ENCODE results near the gene POLR2E. TPM values are rescaled to one million over a fixed set of nuclear protein-coding genes. Genes with fewer than 3 reads are reported as not detected.

The POLR2E gene
- total and polyA plus RNA-seq, 9 of the 15 experiments (the other 6 are each of a cell fraction or from before 2014, with no cell fraction given) = 3.4 to 413 (median 244) TPM

DNA sequence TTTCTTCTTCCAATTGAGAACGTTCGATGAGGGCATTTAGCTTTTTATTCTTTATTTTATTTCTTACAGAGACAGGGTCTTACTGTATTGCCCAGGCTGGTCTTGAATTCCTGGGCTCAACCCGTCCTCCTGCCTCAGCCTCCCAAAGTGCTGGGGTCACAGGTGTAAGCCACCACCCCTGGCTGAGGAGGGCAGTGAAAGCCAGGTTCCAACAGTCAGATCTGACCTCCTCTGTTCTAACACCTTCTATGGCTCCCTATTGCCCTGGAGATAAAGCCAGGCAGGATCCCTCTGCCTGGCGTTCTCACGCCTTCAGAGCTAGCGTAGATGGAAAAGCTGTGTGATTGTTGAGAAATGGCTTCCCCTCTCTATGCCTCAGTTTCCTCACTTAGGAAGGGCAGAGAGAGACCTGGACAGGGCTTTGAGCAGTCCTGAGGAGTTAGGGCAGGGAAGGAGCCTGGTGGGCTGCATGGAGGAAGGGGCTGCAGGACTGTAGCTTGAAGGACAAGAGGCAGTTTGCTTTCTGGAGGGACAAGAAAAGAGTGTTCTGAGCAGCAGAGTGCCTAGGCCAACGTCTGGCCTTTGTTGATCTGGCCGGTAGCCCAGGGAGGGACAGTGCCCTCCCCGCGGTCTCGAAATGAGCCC lies 22.7 kb downstream of the POLR2E start (continued):
- TF ChIP-seq, protein P1, sequence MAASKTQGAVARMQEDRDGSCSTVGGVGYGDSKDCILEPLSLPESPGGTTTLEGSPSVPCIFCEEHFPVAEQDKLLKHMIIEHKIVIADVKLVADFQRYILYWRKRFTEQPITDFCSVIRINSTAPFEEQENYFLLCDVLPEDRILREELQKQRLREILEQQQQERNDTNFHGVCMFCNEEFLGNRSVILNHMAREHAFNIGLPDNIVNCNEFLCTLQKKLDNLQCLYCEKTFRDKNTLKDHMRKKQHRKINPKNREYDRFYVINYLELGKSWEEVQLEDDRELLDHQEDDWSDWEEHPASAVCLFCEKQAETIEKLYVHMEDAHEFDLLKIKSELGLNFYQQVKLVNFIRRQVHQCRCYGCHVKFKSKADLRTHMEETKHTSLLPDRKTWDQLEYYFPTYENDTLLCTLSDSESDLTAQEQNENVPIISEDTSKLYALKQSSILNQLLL (CRISPR knock-in tag; IDR thresholded peaks at IDR 0.05; ENCODE audit: borderline replicate concordance) = no peak
- TF ChIP-seq ZNF318 (IDR thresholded peaks at IDR 0.05; ENCODE audit: borderline replicate concordance in 1 of 2, low read depth in 1 of 2) (no peak), TAF9B (IDR thresholded peaks at IDR 0.05; ENCODE audit: partially characterized antibody) (no peak), XRCC5 (IDR thresholded peaks at IDR 0.05; ENCODE audit: low read depth, low read length) (no peak), E2F3 (CRISPR knock-in tag; IDR thresholded peaks at IDR 0.05) (no peak), ZNF121 (CRISPR knock-in tag; conservative IDR thresholded peaks at IDR 0.05) (peak; percentile 99), HDAC1 (IDR thresholded peaks at IDR 0.05) (peak in 1 of 2 experiments; percentile 17; a peak in 1 of 4 replicates), CHD4 (IDR thresholded peaks at IDR 0.05; ENCODE audit: insufficient read depth, insufficient replicate concordance, low read depth, low read length, poor library complexity, severe bottlenecking) (no peak), HDAC2 (IDR thresholded peaks at IDR 0.05) (peak; percentile 76), BCOR (IDR thresholded peaks at IDR 0.05) (peak; percentile 98), HMGN3 (IDR thresholded peaks at IDR 0.05; ENCODE audit: borderline replicate concordance, extremely low read depth, insufficient read length, low read depth, low read length) (no peak), SMARCA5 (IDR thresholded peaks at IDR 0.05) (peak; percentile 86; the same call in 1 of the 2 replicates)
- TF ChIP-seq, protein P2, sequence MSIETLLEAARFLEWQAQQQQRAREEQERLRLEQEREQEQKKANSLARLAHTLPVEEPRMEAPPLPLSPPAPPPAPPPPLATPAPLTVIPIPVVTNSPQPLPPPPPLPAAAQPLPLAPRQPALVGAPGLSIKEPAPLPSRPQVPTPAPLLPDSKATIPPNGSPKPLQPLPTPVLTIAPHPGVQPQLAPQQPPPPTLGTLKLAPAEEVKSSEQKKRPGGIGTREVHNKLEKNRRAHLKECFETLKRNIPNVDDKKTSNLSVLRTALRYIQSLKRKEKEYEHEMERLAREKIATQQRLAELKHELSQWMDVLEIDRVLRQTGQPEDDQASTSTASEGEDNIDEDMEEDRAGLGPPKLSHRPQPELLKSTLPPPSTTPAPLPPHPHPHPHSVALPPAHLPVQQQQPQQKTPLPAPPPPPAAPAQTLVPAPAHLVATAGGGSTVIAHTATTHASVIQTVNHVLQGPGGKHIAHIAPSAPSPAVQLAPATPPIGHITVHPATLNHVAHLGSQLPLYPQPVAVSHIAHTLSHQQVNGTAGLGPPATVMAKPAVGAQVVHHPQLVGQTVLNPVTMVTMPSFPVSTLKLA (conservative IDR thresholded peaks at IDR 0.05) = no peak
- TF ChIP-seq, protein P3, sequence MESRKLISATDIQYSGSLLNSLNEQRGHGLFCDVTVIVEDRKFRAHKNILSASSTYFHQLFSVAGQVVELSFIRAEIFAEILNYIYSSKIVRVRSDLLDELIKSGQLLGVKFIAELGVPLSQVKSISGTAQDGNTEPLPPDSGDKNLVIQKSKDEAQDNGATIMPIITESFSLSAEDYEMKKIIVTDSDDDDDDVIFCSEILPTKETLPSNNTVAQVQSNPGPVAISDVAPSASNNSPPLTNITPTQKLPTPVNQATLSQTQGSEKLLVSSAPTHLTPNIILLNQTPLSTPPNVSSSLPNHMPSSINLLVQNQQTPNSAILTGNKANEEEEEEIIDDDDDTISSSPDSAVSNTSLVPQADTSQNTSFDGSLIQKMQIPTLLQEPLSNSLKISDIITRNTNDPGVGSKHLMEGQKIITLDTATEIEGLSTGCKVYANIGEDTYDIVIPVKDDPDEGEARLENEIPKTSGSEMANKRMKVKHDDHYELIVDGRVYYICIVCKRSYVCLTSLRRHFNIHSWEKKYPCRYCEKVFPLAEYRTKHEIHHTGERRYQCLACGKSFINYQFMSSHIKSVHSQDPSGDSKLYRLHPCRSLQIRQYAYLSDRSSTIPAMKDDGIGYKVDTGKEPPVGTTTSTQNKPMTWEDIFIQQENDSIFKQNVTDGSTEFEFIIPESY (CRISPR knock-in tag; IDR thresholded peaks at IDR 0.05) = 0 out of 2 replicates have a peak, but pooled peaks have one; percentile 4

Data from K562 (cell line).